Activated B cell treated with CpG ODN at 0.5 μM for 24 hours (primary cell): ENCODE measurements around the gene ERCC5. TPM values are rescaled to one million over a fixed set of nuclear protein-coding genes. Genes with fewer than 3 reads are reported as not detected.

ENCODE experiments used
- ATAC-seq: fragments of 200-7000 bp; cut with Tn5 transposase; one replicate; pipeline ENCODE4 v1.10.0; 2021; ENCODE audit warnings: low read depth, mild to moderate bottlenecking, moderate library complexity
- CTCF ChIA-PET: fragments of 350-600 bp; sonication (Branson Sonifier 250); formaldehyde crosslinking; loops from one replicate; lab custom pipeline; 2021; ENCODE audit warnings: antibody characterized with exemption; lab: Charles Lee
- POLR2A ChIA-PET: fragments of 350-600 bp; sonication (Branson Sonifier 250); formaldehyde crosslinking; loops from one replicate; lab custom pipeline; 2021; ENCODE audit warnings: antibody characterized with exemption; lab: Charles Lee
- DNase-seq: peaks from one replicate; pipeline ENCODE4 v3.0.0; 2022
- H3K27ac Mint-ChIP-seq: one replicate; pipeline ENCODE4 v1.8.0; 2020; ENCODE audit warnings: mixed read lengths
- H3K27me3 Mint-ChIP-seq: one replicate; pipeline ENCODE4 v1.8.0; 2021; ENCODE audit warnings: mixed read lengths
- H3K36me3 Mint-ChIP-seq: one replicate; pipeline ENCODE4 v1.8.0; 2021; ENCODE audit warnings: low read depth, mixed read lengths
- H3K4me1 Mint-ChIP-seq: one replicate; pipeline ENCODE4 v1.8.0; 2021; ENCODE audit warnings: mixed read lengths
- H3K4me3 Mint-ChIP-seq: one replicate; pipeline ENCODE4 v1.8.0; 2020; ENCODE audit warnings: mild to moderate bottlenecking, mixed read lengths
- H3K9me3 Mint-ChIP-seq: one replicate; pipeline ENCODE4 v1.8.0; 2020; ENCODE audit warnings: mixed read lengths
- intact Hi-C: fragments of 100-400 bp; cut with micrococcal nuclease; formaldehyde crosslinking; loops from one replicate; pipeline ENCODE4 v1.15.1; 2024
- total RNA-seq: library from RNA; stranded (reverse); gene quantifications from 2 replicates; pipeline ENCODE4 v1.2.3, GENCODE V29; 2022
- TF ChIP-seq, protein P1 (sequence below): fragments of 200-600 bp; IDR thresholded peaks from one replicate; pipeline ENCODE4 v1.8.0; 2022; ENCODE audit warnings: antibody characterized with exemption, mild to moderate bottlenecking

The ERCC5 gene
- total RNA-seq, 1 donor from 2014 or later: 74.3 TPM

- TF ChIP-seq, protein P1, sequence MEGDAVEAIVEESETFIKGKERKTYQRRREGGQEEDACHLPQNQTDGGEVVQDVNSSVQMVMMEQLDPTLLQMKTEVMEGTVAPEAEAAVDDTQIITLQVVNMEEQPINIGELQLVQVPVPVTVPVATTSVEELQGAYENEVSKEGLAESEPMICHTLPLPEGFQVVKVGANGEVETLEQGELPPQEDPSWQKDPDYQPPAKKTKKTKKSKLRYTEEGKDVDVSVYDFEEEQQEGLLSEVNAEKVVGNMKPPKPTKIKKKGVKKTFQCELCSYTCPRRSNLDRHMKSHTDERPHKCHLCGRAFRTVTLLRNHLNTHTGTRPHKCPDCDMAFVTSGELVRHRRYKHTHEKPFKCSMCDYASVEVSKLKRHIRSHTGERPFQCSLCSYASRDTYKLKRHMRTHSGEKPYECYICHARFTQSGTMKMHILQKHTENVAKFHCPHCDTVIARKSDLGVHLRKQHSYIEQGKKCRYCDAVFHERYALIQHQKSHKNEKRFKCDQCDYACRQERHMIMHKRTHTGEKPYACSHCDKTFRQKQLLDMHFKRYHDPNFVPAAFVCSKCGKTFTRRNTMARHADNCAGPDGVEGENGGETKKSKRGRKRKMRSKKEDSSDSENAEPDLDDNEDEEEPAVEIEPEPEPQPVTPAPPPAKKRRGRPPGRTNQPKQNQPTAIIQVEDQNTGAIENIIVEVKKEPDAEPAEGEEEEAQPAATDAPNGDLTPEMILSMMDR: no peak
- ChIA-PET CTCF (interaction anchor here (0.7 to 2.0 kb wide), 10 partner anchors 16 to 221 kb away, joined by 3 to 6 read pairs (median 5); partner anchors contain the start of genes ERCC5, TEX30 and TPP2), POLR2A (interaction anchor here (1.2 to 2.1 kb wide), 4 partner anchors 27 to 204 kb away, joined by 9 to 18 read pairs (median 11); partner anchors contain the start of genes TEX30 and TPP2)
- H3K4me1 Mint-ChIP-seq: peaks cover 18% of the 10 kb centered on the region
- intact Hi-C loops: loop anchor here (1.0 kb wide), 5 partner anchors 27 to 220 kb away; partner anchors contain the start of genes TEX30 and TPP2
- DNase-seq: peak; percentile 79
- H3K27ac Mint-ChIP-seq: no peak overlapping the region
- H3K4me3 Mint-ChIP-seq: peak overlapping the region; percentile 85
- peaks cover 7% of the 10 kb centered on the region for H3K27me3 Mint-ChIP-seq
- H3K36me3 Mint-ChIP-seq: no peaks in the 10 kb centered on the region
- no peaks in the 10 kb centered on the region for H3K9me3 Mint-ChIP-seq
- ATAC-seq: peak; percentile 89
Observed at GRCh38 chr13:102800145-102801041, 45.4 kb upstream of the ERCC5 start.

DNA sequence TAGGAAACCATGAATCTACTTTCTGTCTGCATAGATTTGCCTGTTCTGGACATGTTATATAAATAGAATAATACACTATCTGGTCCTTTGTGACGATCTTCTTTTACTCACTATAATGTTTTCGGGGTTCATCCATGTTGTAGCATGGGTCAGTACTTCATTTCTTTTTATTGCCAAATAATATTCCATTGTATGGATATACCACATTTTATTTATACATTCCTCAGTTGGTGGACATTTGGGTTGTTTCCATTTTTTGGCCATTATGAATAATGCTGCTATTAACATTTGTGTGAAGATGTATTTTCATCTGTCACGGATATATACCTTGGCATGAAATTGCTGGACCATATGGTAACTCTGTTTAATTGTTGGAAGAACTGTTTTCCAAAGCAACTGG is 40.2 kb upstream of the ERCC5 start:
- H3K27ac Mint-ChIP-seq: no peak overlapping the region
- no peaks in the 10 kb centered on the region for H3K36me3 Mint-ChIP-seq
- TF ChIP-seq, protein P1: no peak
- H3K4me3 Mint-ChIP-seq: no peak overlapping the region
- ChIA-PET CTCF (no interaction called here), POLR2A (no interaction called here)
- peaks cover 3% of the 10 kb centered on the region for H3K4me1 Mint-ChIP-seq
- ATAC-seq: no peak
- no peaks in the 10 kb centered on the region for H3K9me3 Mint-ChIP-seq
- no peak for DNase-seq
- intact Hi-C loops: no loop called here
- H3K27me3 Mint-ChIP-seq: no peaks in the 10 kb centered on the region

GRCh38 chr13:102807699-102808098 is 38.1 kb upstream of the ERCC5 start:
- H3K9me3 Mint-ChIP-seq: peaks cover 5% of the 10 kb centered on the region
- TF ChIP-seq, protein P1: no peak
- H3K4me3 Mint-ChIP-seq: no peak overlapping the region
- ATAC-seq (no peak), DNase-seq (no peak)
- peaks cover 10% of the 10 kb centered on the region for H3K36me3 Mint-ChIP-seq
- intact Hi-C loops: no loop called here
- no peak overlapping the region for H3K27ac Mint-ChIP-seq
- ChIA-PET POLR2A (no interaction called here), CTCF (no interaction called here)
- no peaks in the 10 kb centered on the region for H3K27me3 Mint-ChIP-seq
- H3K4me1 Mint-ChIP-seq: no peaks in the 10 kb centered on the region

DNA sequence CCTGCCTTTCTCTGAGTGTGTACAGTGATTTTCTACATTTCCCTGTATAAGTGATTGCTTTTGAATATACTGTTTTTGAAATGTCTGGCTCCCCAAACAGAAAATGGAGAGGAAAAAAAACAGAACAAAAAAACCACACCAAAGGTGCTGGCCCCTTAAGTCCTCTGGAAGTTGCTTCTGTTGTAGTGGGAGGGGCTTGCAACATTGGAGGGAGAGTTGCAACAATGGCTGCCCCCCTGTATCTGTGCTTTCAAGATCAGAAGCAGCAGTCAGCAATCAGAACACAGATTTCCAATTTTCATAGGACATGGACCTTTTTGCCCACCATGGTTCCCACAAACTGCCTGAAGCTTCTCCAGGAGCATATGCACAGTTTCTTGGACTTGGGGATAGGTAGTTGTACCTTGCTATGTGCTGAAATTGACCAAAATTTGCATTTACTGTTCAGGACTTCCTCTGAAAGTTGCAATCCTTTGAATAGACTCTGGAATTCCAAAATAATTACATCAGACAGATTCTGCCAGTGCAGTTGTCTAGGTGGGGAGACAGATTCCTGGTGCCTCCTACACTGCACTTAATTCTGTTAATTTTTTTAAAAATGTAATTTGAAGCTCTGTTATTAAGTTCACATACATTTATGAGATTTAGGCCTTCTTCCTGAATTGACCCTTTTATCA is 33.1 kb upstream of the ERCC5 start:
- no peak overlapping the region for H3K4me3 Mint-ChIP-seq
- intact Hi-C loops: no loop called here
- peaks cover 5% of the 10 kb centered on the region for H3K9me3 Mint-ChIP-seq
- TF ChIP-seq, protein P1: no peak
- no peak for ATAC-seq
- CTCF ChIA-PET: interaction anchor here (0.8 kb wide), 1 partner anchor 11 kb away, joined by 3 read pairs; no protein-coding TSS in a partner anchor
- POLR2A ChIA-PET: no interaction called here
- H3K27me3 Mint-ChIP-seq: no peaks in the 10 kb centered on the region
- H3K4me1 Mint-ChIP-seq: no peaks in the 10 kb centered on the region
- H3K36me3 Mint-ChIP-seq: peaks cover 16% of the 10 kb centered on the region
- H3K27ac Mint-ChIP-seq: no peak overlapping the region
- no peak for DNase-seq
